K562 (cell line): ENCODE measurements around the gene ACTR3. TPM values are rescaled to one million over a fixed set of nuclear protein-coding genes. Genes with fewer than 3 reads are reported as not detected.

ENCODE experiments used
- ATAC-seq: fragments of 200-7000 bp; cut with Tn5 transposase; 3 replicates; pipeline ENCODE4 v1.9.1; 2020; ENCODE audit warnings: moderate library complexity
- BruUV-seq: library from RNA; stranded (reverse); fragments of 400-500 nt; replicated peaks from 2 replicates; lab custom pipeline; 2021; lab: Mats Ljungman, UMichigan
- CTCF ChIA-PET: fragments of 300-600 bp; formaldehyde crosslinking; extraction: SDS; loops from one replicate; lab custom pipeline; 2021; ENCODE audit warnings: low intra/inter-chr PET ratio; lab: Yijun Ruan, JAX
- POLR2A ChIA-PET: fragments of 300-600, 350-650 bp; sonication (Branson Sonifier 250); formaldehyde crosslinking; extraction: SDS; loops from one replicate; lab custom pipeline; 2021; ENCODE audit warnings: antibody characterized with exemption, inconsistent platforms; lab: Yijun Ruan, JAX
- DNase-seq, 4 experiments: peaks; one replicate each; pipeline versions ENCODE4 v3.0.0 to v3.0.0-alpha.2; 2011 to 2018; ENCODE audit warnings: low spot score in 3 of 4, mixed read lengths in 3 of 4; ENCODE audit errors: extremely low read depth in 1 of 4
- FAIRE-seq: peaks from 2 replicates; lab custom pipeline; 2011; peaks lifted over from hg19 to GRCh38; lab: Jason Lieb, UNC
- H2AFZ ChIP-seq: 2 replicates; pipeline ENCODE4 v1.6.0; 2011; ENCODE audit warnings: low read depth, low read length, control low read depth, inconsistent platforms
- H3K27ac ChIP-seq: fragments of 200-600 bp; 3 replicates; pipeline ENCODE4 v1.8.0; 2011; ENCODE audit warnings: low read depth, mild to moderate bottlenecking, control low read depth, inconsistent platforms, low read length, moderate library complexity, mixed read lengths; ENCODE audit errors: extremely low read depth
- H3K27me3 ChIP-seq, 2 experiments: fragments of 300-600 bp in 1 of 2; 2 replicates in 1 of 2; 3 replicates in 1 of 2; pipeline versions ENCODE4 v1.6.0 to v1.8.0; 2011; ENCODE audit warnings: inconsistent platforms in 2 of 2, low read length in 2 of 2, mild to moderate bottlenecking in 1 of 2, mixed read lengths in 1 of 2, moderate library complexity in 1 of 2; ENCODE audit not compliant: control insufficient read depth in 2 of 2, insufficient read depth in 2 of 2
- H3K36me3 ChIP-seq: fragments of 300-600 bp; 3 replicates; pipeline ENCODE4 v1.8.0; 2011; ENCODE audit warnings: mild to moderate bottlenecking, low read length, inconsistent platforms; ENCODE audit not compliant: control insufficient read depth, insufficient read depth
- H3K4me1 ChIP-seq, 2 experiments: fragments of 200-600 bp in 1 of 2; replicated peaks in 1 of 2; 2 replicates in 1 of 2; 3 replicates in 1 of 2; pipeline versions ENCODE4 v1.5.1 to v1.8.0; 2011; ENCODE audit warnings: inconsistent platforms in 2 of 2, low read length in 2 of 2, mild to moderate bottlenecking in 1 of 2, mixed read lengths in 1 of 2, moderate library complexity in 1 of 2; ENCODE audit not compliant: control insufficient read depth in 2 of 2, insufficient read depth in 2 of 2
- H3K4me2 ChIP-seq: 2 replicates; pipeline ENCODE4 v1.6.1; 2011; ENCODE audit warnings: low read length, control low read depth, inconsistent platforms, mixed read lengths; ENCODE audit not compliant: insufficient read depth
- H3K4me3 ChIP-seq: fragments of 200-600 bp; sonication (generic), shearing (Covaris generic); 2 replicates; pipeline ENCODE4 v1.5.1; 2016; ENCODE audit warnings: control low read depth, inconsistent platforms
- H3K79me2 ChIP-seq: fragments of 200-600 bp; 3 replicates; pipeline ENCODE4 v1.8.0; 2011; ENCODE audit warnings: low read length, inconsistent platforms; ENCODE audit not compliant: control insufficient read depth, insufficient read depth
- H3K9ac ChIP-seq, 2 experiments: 2 replicates each; pipeline versions ENCODE4 v1.6.0 to v1.6.1; 2011; ENCODE audit warnings: low read depth in 2 of 2, low read length in 2 of 2, control low read depth in 1 of 2, inconsistent platforms in 1 of 2, mild to moderate bottlenecking in 1 of 2, mixed read lengths in 1 of 2; ENCODE audit not compliant: insufficient read depth in 1 of 2
- H3K9me1 ChIP-seq: one replicate; pipeline ENCODE4 v1.6.0; 2011; ENCODE audit warnings: inconsistent platforms, mild to moderate bottlenecking, low read length, moderate library complexity; ENCODE audit not compliant: control insufficient read depth, insufficient read depth
- H3K9me3 ChIP-seq: replicated peaks from 2 replicates; pipeline ENCODE4 v1.5.1; 2011; ENCODE audit warnings: low read depth, low read length, inconsistent platforms; ENCODE audit not compliant: control insufficient read depth, insufficient read depth
- H4K20me1 ChIP-seq: replicated peaks from 2 replicates; pipeline ENCODE4 v1.6.1; 2011; ENCODE audit warnings: low read length, inconsistent platforms, mixed read lengths; ENCODE audit not compliant: control insufficient read depth, insufficient read depth
- BCL6 ChIP-seq: fragments of 250-450 bp; sonication (Bioruptor Pico); IDR thresholded peaks from 2 replicates; pipeline ENCODE4 v1.4.0; 2020
- CTBP1 ChIP-seq: fragments of 450-650 bp; IDR thresholded peaks from 2 replicates; pipeline ENCODE4 v1.6.1; 2016; ENCODE audit warnings: borderline replicate concordance
- DNMT1 ChIP-seq: fragments of 450-650 bp; IDR thresholded peaks from 2 replicates; pipeline ENCODE4 v1.6.1; 2016; ENCODE audit warnings: antibody characterized with exemption, mild to moderate bottlenecking
- EHMT2 ChIP-seq: fragments of 450-650 bp; IDR thresholded peaks from 2 replicates; pipeline ENCODE4 v1.6.1; 2018; ENCODE audit warnings: antibody characterized with exemption
- HINFP ChIP-seq: fragments of 450-650 bp; conservative IDR thresholded peaks from 2 replicates; pipeline ENCODE4 v1.6.1; 2016; ENCODE audit warnings: missing genetic modification characterization, low read depth, mild to moderate bottlenecking, control low read depth, missing compliant biosample characterization
- IRF9 ChIP-seq: fragments of 450-650 bp; IDR thresholded peaks from 2 replicates; pipeline ENCODE4 v1.6.1; 2016; ENCODE audit warnings: missing biosample characterization, missing genetic modification characterization
- JUN ChIP-seq, 2 experiments: sonication (generic) in 1 of 2; formaldehyde crosslinking in 1 of 2; IDR thresholded peaks; 2 replicates each; pipeline versions ENCODE4 v1.6.1 to v1.8.0; 2012 to 2022; ENCODE audit warnings: borderline replicate concordance in 2 of 2, mild to moderate bottlenecking in 2 of 2, improper control_type of control experiment in 1 of 2, low read depth in 1 of 2, low read length in 1 of 2, missing genetic modification reagents in 1 of 2
- JUND ChIP-seq, 2 experiments: IDR thresholded peaks; 2 replicates in 1 of 2; 3 replicates in 1 of 2; pipeline ENCODE4 v1.6.1; 2011; ENCODE audit warnings: borderline replicate concordance in 2 of 2, low read depth in 2 of 2, low read length in 2 of 2, improper control_type of control experiment in 1 of 2, missing biosample characterization in 1 of 2, missing genetic modification characterization in 1 of 2, missing genetic modification reagents in 1 of 2
- MAFG ChIP-seq: fragments of 450-650 bp; conservative IDR thresholded peaks from 2 replicates; pipeline ENCODE4 v1.6.1; 2016; ENCODE audit warnings: missing genetic modification characterization, missing compliant biosample characterization
- NR2C2 ChIP-seq, 2 experiments: fragments of 200-800 bp in 1 of 2; sonication (Bioruptor generic) in 1 of 2; sonication (generic) in 1 of 2; formaldehyde crosslinking in 1 of 2; IDR thresholded peaks; 2 replicates each; pipeline versions ENCODE4 v1.6.1 to v1.8.0; 2016 to 2022; ENCODE audit warnings: mild to moderate bottlenecking in 1 of 2, missing compliant biosample characterization in 1 of 2, missing genetic modification characterization in 1 of 2, missing genetic modification reagents in 1 of 2
- POLR2AphosphoS5 ChIP-seq: IDR thresholded peaks from 2 replicates; pipeline ENCODE4 v1.6.1; 2011; ENCODE audit warnings: mild to moderate bottlenecking, low read depth, low read length, moderate library complexity; ENCODE audit not compliant: control insufficient read depth, insufficient read depth
- PPARD ChIP-seq: fragments of 250-450 bp; sonication (Bioruptor Pico); IDR thresholded peaks from 2 replicates; pipeline ENCODE4 v1.8.0; 2022; ENCODE audit warnings: inconsistent platforms, mild to moderate bottlenecking, moderate library complexity
- SMARCE1 ChIP-seq: fragments of 450-650 bp; IDR thresholded peaks from 2 replicates; pipeline ENCODE4 v1.7.1; 2016; ENCODE audit warnings: mild to moderate bottlenecking
- SRSF7 ChIP-seq: fragments of 200-400 bp; formaldehyde crosslinking; optimal IDR thresholded peaks from 2 replicates; pipeline ENCODE3; 2017; ENCODE audit warnings: mild to moderate bottlenecking, low read depth, low read length
- TEAD1 ChIP-seq, 2 experiments: fragments of 450-650 bp in 1 of 2; sonication (generic) in 1 of 2; formaldehyde crosslinking; IDR thresholded peaks; 2 replicates each; pipeline versions ENCODE4 v1.4.0 to v1.8.0; 2020 to 2022; ENCODE audit warnings: mild to moderate bottlenecking in 2 of 2, missing genetic modification reagents in 1 of 2
- TRIM24 ChIP-seq, 2 experiments: fragments of 450-650 bp; IDR thresholded peaks; 2 replicates each; pipeline ENCODE4 v1.6.1; 2016
- ZNF316 ChIP-seq: fragments of 450-650 bp; IDR thresholded peaks from 2 replicates; pipeline ENCODE4 v1.6.1; 2016
- ZNF639 ChIP-seq, 2 experiments: fragments of 200-800 bp in 1 of 2; sonication (Bioruptor generic) in 1 of 2; sonication (generic) in 1 of 2; formaldehyde crosslinking in 1 of 2; IDR thresholded peaks in 1 of 2; conservative IDR thresholded peaks in 1 of 2; 2 replicates each; pipeline versions ENCODE4 v1.5.0 to v1.6.1; 2016 to 2020; ENCODE audit warnings: missing compliant biosample characterization in 1 of 2, missing genetic modification characterization in 1 of 2, missing genetic modification reagents in 1 of 2
- WGBS: fragments of 100-300 bp; shearing (Covaris generic); methylation state at CpG from one replicate; pipeline ENCODE4 v1.1.6; 2016; ENCODE audit warnings: low coverage, mixed read lengths; ENCODE audit not compliant: insufficient coverage; ENCODE audit errors: missing lambda C conversion rate; 5-methylcytosine and 5-hydroxymethylcytosine counted together
- in situ Hi-C: fragments of 300-500 bp; cut with MboI; formaldehyde crosslinking; loops from 4 replicates; pipeline ENCODE4 v1.15.0; 2018; ENCODE audit warnings: inconsistent platforms, mixed read lengths
- intact Hi-C: fragments of 100-400 bp; cut with micrococcal nuclease; formaldehyde crosslinking; loops from 2 replicates; pipeline ENCODE4 v1.14.2; 2022
- polyA plus RNA-seq, 8 experiments: library from polyadenylated mRNA; depleted of rRNA in 4 of 8; stranded (reverse) in 5 of 8; unstranded in 3 of 8; fragments of >200 nt; fragmentation: Nextera tagmentation in 2 of 8; fragmentation: Illumina TruSeq in 1 of 8; extraction: Ambion mirVana in 2 of 8; extraction: Trizol in 1 of 8; gene quantifications; 2 replicates each; pipeline versions ENCODE4 v1.2.1 to v1.2.3, GENCODE V29; 2011 to 2014; ENCODE audit warnings: inconsistent platforms in 1 of 8, missing spikeins in 1 of 8
- total RNA-seq, 7 experiments: library from RNA; depleted of rRNA in 6 of 7; stranded (reverse); fragments of >200 nt in 6 of 7; fragmentation: Illumina TruSeq in 2 of 7; extraction: Trizol in 2 of 7; gene quantifications; 2 replicates each; pipeline versions ENCODE4 v1.2.1 to v1.2.3, GENCODE V29; 2011 to 2021; ENCODE audit warnings: low replicate concordance in 1 of 7

ACTR3 gene
- total and polyA plus RNA-seq, 9 of the 15 experiments (the other 6 are each of a cell fraction or from before 2014, with no cell fraction given): 49.0 to 354 (median 249) TPM

GRCh38 chr2:113858764-113859163 is 31.1 kb upstream of the ACTR3 start:
- Histone ChIP-seq H3K4me1 (peaks cover 0 to 13% of the 10 kb centered on the region in 2 experiments; a peak in 4 of 5 replicates), H3K4me3 (no peak overlapping the region), H2AFZ (peak overlapping the region; percentile 86), H3K9me1 (no peaks in the 10 kb centered on the region), H3K36me3 (no peaks in the 10 kb centered on the region), H3K27me3 (no peaks in the 10 kb centered on the region), H3K9ac (no peak overlapping the region), H3K4me2 (no peak overlapping the region), H3K79me2 (no peaks in the 10 kb centered on the region), H4K20me1 (no peaks in the 10 kb centered on the region), H3K9me3 (no peaks in the 10 kb centered on the region), H3K27ac (peak overlapping the region; percentile 78; the same call in 2 of the 3 replicates)
- peak; percentile 13 to 79 (median 39) for DNase-seq
- WGBS: 36% methylated on average over 5 of the region's 5 CpGs
- peak; percentile 91 for FAIRE-seq
- in situ Hi-C loops (no loop called here), intact Hi-C loops (no loop called here)
- ATAC-seq: peak; percentile 90
- ChIA-PET CTCF (no interaction called here), POLR2A (no interaction called here)
- no TSS peak for BruUV-seq
- TF ChIP-seq NR2C2 (CRISPR knock-in tag; IDR thresholded peaks at IDR 0.05) (no peak), NR2C2 (tag; IDR thresholded peaks at IDR 0.05) (peak; percentile 13; the same call in 1 of the 2 replicates), DNMT1 (0 out of 2 replicates have a peak, but pooled peaks have one; percentile 55), BCL6 (no peak), ZNF316 (peak; percentile 98), SMARCE1 (peak; percentile 72), SRSF7 (no peak), EHMT2 (0 out of 2 replicates have a peak, but pooled peaks have one; percentile 52), JUND (IDR thresholded peaks at IDR 0.05; ENCODE audit: borderline replicate concordance, low read depth, low read length) (peak; percentile 93), JUND (tag; IDR thresholded peaks at IDR 0.05; ENCODE audit: borderline replicate concordance, low read depth, low read length) (peak; percentile 90; the same call in 2 of the 3 replicates), CTBP1 (0 out of 2 replicates have a peak, but pooled peaks have one; percentile 40), POLR2AphosphoS5 (no peak), JUN (IDR thresholded peaks at IDR 0.05; ENCODE audit: borderline replicate concordance, low read depth, low read length) (peak; percentile 84), JUN (CRISPR knock-in tag; IDR thresholded peaks at IDR 0.05; ENCODE audit: borderline replicate concordance) (no peak), HINFP (tag) (0 out of 2 replicates have a peak, but pooled peaks have one; percentile 14), IRF9 (no peak), ZNF639 (CRISPR knock-in tag; conservative IDR thresholded peaks at IDR 0.05 in 1 of 2, IDR thresholded peaks at IDR 0.05 in 1 of 2) (0 out of 4 replicates have a peak, but pooled peaks of 1 of the 2 experiments have one; percentile 50), TRIM24 (IDR thresholded peaks at IDR 0.05) (peak in 1 of 2 experiments; percentile 29; a peak in 1 of 4 replicates), MAFG (tag) (peak; percentile 97), PPARD (CRISPR knock-in tag) (no peak), TEAD1 (CRISPR knock-in tag; IDR thresholded peaks at IDR 0.05) (0 out of 4 replicates have a peak, but pooled peaks of 1 of the 2 experiments have one; percentile 27)
